Pancreas (tissue), 10 donors: ENCODE results near the gene VSIG1. TPM values are rescaled to one million over a fixed set of nuclear protein-coding genes. Genes with fewer than 3 reads are reported as not detected.
A peak's percentile ranks its signal among the peaks of the same experiment; 100 is the strongest.

Source experiments
- ATAC-seq, 4 donors: fragments of 200-7000 bp; cut with Tn5 transposase; one replicate each; pipeline versions ENCODE4 v1.8.0 to v1.9.1; 2020; ENCODE audit warnings: mild to moderate bottlenecking in 4 of 4, moderate library complexity in 4 of 4
- DNase-seq, 6 donors: peaks; one replicate each; pipeline ENCODE4 v3.0.0-alpha.2; 2020
- FAIRE-seq: peaks from 2 replicates; lab custom pipeline; 2012; peaks lifted over from hg19 to GRCh38; lab: Jason Lieb, UNC
- H3K27ac ChIP-seq, 4 donors: fragments of 200-600 bp; sonication (generic); 1 replicate in 3 of 4; 2 replicates in 1 of 4; pipeline versions ENCODE4 v1.5.0 to v1.8.0; 2020
- H3K27me3 ChIP-seq, 4 donors: fragments of 200-600 bp; one replicate each; pipeline ENCODE4 v1.8.0; 2021
- H3K36me3 ChIP-seq, 3 donors: fragments of 200-600 bp; sonication (generic) in 1 of 3; one replicate each; pipeline versions ENCODE4 v1.5.0 to v1.8.0; 2020 to 2021
- H3K4me1 ChIP-seq, 3 donors: fragments of 200-600 bp; one replicate each; pipeline ENCODE4 v1.8.0; 2021
- H3K4me3 ChIP-seq, 4 donors: fragments of 200-600 bp; sonication (generic) in 2 of 4; one replicate each; pipeline versions ENCODE4 v1.5.0 to v1.8.0; 2020 to 2021
- H3K9me3 ChIP-seq, 4 donors: fragments of 200-600 bp; one replicate each; pipeline ENCODE4 v1.8.0; 2021
- CTCF ChIP-seq, 4 donors: fragments of 200-600 bp; sonication (generic) in 3 of 4; IDR thresholded peaks; one replicate each; pipeline versions ENCODE4 v1.5.0 to v1.8.0; 2021; ENCODE audit warnings: antibody characterized with exemption in 4 of 4
- WGBS, 2 donors: extraction: QIAGEN DNeasy Blood & Tissue Kit; methylation state at CpG; one replicate each; pipeline ENCODE4 v1.1.7; 2013; 5-methylcytosine and 5-hydroxymethylcytosine counted together
- intact Hi-C, 3 donors: fragments of 100-400 bp; cut with DNase I; formaldehyde crosslinking; loops; one replicate each; pipeline versions ENCODE4 v1.11.1 to v1.14.2; 2022
- polyA plus RNA-seq, 2 donors: library from polyadenylated mRNA; stranded (reverse); fragments of 200-250 nt; gene quantifications; one replicate each; pipeline ENCODE4 v1.2.3, GENCODE V29; 2013
- total RNA-seq, 6 donors: library from RNA; stranded (reverse); fragmentation: NEBNext Ultra II Directional in 4 of 6; extraction: Animal tissue kit (Norgen Biotek cat#: 25700) in 4 of 6; gene quantifications; one replicate each; pipeline versions ENCODE4 v1.2.1 to v1.2.4, GENCODE V29; 2021 to 2023
- donor health status: healthy with polysubstance abuse.
- donor health status: DM: no; HTN: no; CAD: no; lungs with moderate emphysema.
- donor health status: DM: no; HTN: no; CAD: no.
- donor health status: control.
- donor health status: control.
- donor health status: Bipolar disorder and iron deficiency.
- donor health status: DM: yes; HTN: yes; CAD: no.
- donor health status: DM: no; HTN: no; CAD: no.
- donor health status: DM: no; HTN: no; CAD: no.
- donor health status: DM: yes; HTN: yes; CAD: no.

VSIG1 gene
- total and polyA plus RNA-seq, 8 donors: 0.05 to 1.8 (median 0.19) TPM; not detected in 4

DNA sequence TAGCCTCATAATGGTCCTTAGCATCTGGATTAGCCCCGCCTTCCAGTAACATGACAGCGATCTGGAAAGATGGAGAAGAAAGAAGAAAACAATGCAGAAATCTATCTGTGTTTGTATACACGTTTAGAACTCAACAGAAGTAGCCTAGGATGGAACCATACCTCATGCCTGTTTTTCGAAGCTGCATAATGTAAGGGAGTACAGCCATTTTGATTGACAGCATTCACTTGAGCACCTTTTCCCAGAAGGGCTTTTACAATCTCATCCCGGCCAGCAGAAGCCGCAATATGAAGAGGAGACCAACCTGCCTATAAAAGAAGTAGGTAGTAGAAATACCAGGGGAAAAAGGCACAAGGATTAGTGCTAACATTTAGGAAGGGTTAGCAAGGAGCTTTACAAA lies 42.9 kb downstream of the VSIG1 start:
- intact Hi-C loops: no loop called here
- H3K9me3 ChIP-seq: no peaks in the 10 kb centered on the region
- 78 to 90% methylated on average over 6 of the region's 6 CpGs for WGBS, 2 donors

DNA sequence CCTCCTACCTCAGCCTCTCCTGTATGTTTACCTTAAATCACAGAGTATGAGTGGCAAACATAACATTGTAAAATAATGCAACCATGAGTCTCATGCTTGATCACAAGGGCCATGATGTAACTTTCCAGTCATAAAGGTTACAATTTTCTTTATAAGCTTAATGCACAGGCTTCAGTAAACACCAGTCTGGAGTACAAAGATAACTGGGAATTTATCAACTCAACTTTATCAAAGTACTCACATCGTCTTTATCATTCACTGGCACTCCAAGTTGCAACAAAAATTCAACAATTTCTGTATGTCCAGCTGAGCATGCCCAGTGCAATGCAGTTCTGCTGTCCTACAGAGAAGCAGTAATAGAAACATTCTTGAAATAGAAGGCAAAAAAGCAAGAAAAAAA lies 43.6 kb downstream of the VSIG1 start:
- no peaks in the 10 kb centered on the region for H3K27me3 ChIP-seq
- 13 to 39% methylated on average over 1 of the region's 1 CpG for WGBS, 2 donors
- FAIRE-seq (no peak), ATAC-seq (no peak), DNase-seq (no peak)
- H3K36me3 ChIP-seq: no peaks in the 10 kb centered on the region
- intact Hi-C loops: no loop called here
- H3K4me1 ChIP-seq: peaks cover 0 to 4% (median 0%) of the 10 kb centered on the region in 3 donors
- H3K27ac ChIP-seq: no peak overlapping the region
- TF ChIP-seq CTCF (IDR thresholded peaks at IDR 0.05): no peak
- no peak overlapping the region for H3K4me3 ChIP-seq
- no peaks in the 10 kb centered on the region for H3K9me3 ChIP-seq

More for the DNA sequence above, 42.9 kb downstream of the VSIG1 start:
- H3K36me3 ChIP-seq: no peaks in the 10 kb centered on the region
- H3K27me3 ChIP-seq: no peaks in the 10 kb centered on the region
- no peak overlapping the region for H3K4me3 ChIP-seq
- peaks cover 0 to 3% (median 0%) of the 10 kb centered on the region in 3 donors for H3K4me1 ChIP-seq
- DNase-seq: no peak
- FAIRE-seq: no peak
- no peak for ATAC-seq
- TF ChIP-seq CTCF (IDR thresholded peaks at IDR 0.05): no peak
- H3K27ac ChIP-seq: no peak overlapping the region

GRCh38 chrX:108090491-108091263 lies 45.8 kb downstream of the VSIG1 start:
- 0 to 36% methylated on average over 20 of the region's 20 CpGs for WGBS, 2 donors
- ATAC-seq (peak in 1 of 4 donors; percentile 1), DNase-seq (no peak), FAIRE-seq (no peak)
- H3K27ac ChIP-seq: peak overlapping the region; percentile 43 to 88 (median 75)
- peaks cover 0 to 4% (median 0%) of the 10 kb centered on the region in 3 donors for H3K4me1 ChIP-seq
- H3K4me3 ChIP-seq: peak overlapping the region; percentile 22 to 56 (median 36)
- no peaks in the 10 kb centered on the region for H3K36me3 ChIP-seq
- H3K9me3 ChIP-seq: no peaks in the 10 kb centered on the region
- H3K27me3 ChIP-seq: no peaks in the 10 kb centered on the region
- intact Hi-C loops: no loop called here
- TF ChIP-seq CTCF (IDR thresholded peaks at IDR 0.05): no peak

- intact Hi-C loops: no loop called here
- Histone ChIP-seq H3K27me3 (no peaks in the 10 kb centered on the region), H3K36me3 (no peaks in the 10 kb centered on the region), H3K4me3 (peak within 1 kb of the TSS; percentile 32 to 56 (median 46)), H3K4me1 (peaks cover 0 to 4% (median 0%) of the 10 kb centered on the region in 3 donors), H3K27ac (peak within 1 kb of the TSS; percentile 46 to 88 (median 75)), H3K9me3 (no peaks in the 10 kb centered on the region)
- DNase-seq (peak; percentile 89 to 95 (median 92)), ATAC-seq (peak; percentile 96 to 98 (median 96)), FAIRE-seq (peak; percentile 98)
- WGBS, 2 donors: 0 to 34% methylated on average over 45 to 47 of the region's 47 CpGs
- no peak for TF ChIP-seq CTCF (IDR thresholded peaks at IDR 0.05)
Measured at GRCh38 chrX:108091264-108091877, 46.5 kb downstream of the VSIG1 start, which contains the start of the genes ATG4A and PSMD10. ATG4A (plus strand) TSS chrX:108091778; CDS start chrX:108091827, 49 bp downstream. PSMD10 (minus strand) TSS chrX:108091542; CDS start chrX:108091520, 22 bp downstream.
